GM04504 (cell line): ENCODE data around the gene EFCAB8.
"Not testable (repeated sequence)": the region's sequence is repeated elsewhere in the genome, so short reads cannot be mapped to it uniquely, and the experiment has no call there.

Experiments
- DNase-seq: peaks from one replicate; pipeline ENCODE4 v3.0.0-alpha.2; 2012; ENCODE audit warnings: low read depth

Gene EFCAB8

DNA sequence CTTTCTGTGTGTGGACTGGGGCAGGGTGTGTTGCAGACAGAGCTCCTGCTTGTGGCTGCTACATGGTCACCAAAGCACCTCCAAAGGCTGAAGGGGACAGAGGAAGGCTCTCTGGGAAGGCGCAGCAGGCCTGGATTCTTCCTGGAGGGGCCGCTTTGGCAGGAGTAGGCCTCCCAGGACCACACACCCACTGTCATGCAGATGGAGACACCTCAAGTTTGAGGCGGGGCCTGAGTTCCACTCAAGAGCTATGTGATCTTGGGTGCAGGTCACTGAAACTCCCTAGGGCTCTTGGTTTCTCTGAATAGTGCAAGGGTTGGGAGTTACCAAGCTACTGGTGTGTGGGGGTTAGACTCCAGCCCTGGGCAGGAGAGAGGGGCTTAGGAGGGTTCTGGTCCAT is 27.9 kb downstream of the EFCAB8 start:
- DNase-seq: no peak

DNA sequence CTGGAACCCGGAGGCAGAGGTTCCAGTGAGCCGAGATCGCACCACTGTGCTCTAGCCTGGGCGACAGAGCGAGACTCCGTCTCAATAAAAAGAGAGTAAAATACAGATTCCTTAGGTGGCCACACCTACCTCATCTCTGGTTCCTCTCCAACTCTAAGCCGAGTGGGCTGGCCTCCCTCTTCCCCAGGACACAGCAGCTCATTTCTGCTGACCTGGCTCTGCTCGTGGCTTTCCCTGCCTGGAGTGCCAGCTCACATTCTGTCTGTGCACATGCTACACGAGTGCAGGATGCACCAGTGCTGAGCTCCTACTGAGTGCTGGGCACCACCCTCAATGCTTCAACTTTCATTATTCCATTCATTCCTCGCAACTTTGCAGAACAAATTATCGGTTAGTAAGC is 28.8 kb downstream of the EFCAB8 start:
- DNase-seq: no peak

DNA sequence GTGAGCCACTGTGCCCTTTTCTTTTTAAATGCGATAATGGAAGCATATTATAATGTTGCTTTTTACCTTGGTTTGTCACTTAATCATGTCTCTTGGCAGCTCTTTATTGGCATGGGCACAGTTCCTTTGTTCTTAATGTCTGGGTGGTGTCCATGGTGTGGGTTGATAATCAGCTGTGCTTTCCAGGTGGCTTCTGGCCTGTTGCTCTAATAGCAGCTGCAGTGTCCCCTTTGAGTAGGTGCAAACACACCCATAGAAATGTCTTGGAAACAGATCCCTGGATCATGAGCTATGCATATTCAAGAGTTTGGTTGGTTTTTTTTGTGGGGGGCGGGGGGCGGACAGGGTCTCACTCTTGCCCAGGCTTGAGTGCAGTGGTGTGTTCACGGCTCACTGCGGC is 29.9 kb downstream of the EFCAB8 start:
- DNase-seq: no peak

DNA sequence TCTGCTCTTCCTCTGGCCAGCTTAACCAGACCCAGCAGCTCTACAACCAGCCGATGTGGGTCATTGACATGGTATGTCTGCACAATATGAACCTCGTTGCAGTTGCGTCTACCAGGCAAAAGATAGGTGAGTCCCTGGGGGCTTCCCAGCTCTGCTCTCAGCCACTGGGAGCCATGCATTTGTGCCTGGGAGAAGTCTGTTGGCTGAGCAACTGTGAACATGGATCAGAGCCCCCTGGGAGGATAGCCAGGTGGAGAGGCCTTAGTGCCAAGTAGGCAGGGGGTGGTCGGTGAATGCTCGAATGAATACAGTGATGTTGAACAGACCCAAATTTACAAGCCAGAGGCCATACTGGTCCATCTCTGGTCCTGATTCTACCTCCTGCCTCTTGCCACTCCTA is 30.6 kb downstream of the EFCAB8 start:
- no peak for DNase-seq

DNA sequence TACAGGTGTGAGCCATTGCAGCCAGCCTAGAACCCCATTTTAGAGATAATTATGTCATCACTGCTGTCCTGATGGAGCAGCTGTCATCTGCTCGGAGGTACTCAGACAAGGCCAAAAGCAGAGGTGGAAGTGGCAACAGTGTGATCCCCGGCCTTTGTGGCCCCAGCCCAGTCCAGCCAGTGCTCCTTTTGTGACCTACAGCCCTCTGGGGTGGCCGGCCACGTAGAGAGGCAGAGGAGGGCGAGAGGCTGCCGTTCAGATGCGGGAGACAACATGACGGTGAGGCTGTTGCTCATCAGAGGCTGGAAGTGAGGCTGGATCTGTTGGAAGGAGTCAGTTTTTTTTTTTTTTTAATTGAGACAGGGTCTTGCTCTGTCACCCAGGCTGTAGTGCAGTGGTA is 32.8 kb downstream of the EFCAB8 start:
- no peak for DNase-seq

DNA sequence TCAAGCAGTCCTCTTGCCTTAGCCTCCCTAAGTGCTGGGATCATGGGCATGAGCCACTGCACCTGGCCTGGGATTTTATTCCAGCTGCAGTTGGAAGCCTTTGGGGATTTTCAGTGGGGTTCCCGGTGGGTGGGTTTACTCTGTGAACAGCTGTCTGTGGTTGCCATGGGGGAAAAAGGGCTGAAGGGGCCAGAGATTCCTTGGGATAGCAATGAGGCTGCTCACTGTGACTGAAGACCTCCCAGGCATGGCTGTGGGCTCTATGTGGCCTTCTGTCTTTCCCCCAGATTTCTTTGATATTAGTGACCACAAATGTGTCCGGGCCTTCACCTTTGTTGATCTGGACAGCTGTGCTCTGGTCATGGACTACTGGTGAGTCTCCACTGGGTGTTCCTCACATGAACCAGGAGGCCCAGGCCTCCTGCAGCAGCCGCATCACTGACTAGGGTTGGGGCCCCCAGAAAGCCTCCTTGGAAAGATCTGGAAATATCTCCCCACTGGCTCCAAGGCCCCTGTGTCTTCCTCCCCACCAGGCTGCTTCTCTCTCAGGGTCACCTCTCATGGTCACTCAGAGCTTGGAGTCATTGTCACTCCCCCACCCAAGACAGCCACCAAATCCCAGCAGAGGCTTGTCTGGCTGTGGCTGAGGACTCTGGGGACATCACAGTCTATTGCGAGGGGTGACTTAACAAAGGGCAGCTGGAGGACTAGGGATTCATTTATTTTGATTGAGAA is 33.4 kb downstream of the EFCAB8 start:
- DNase-seq: no peak

DNA sequence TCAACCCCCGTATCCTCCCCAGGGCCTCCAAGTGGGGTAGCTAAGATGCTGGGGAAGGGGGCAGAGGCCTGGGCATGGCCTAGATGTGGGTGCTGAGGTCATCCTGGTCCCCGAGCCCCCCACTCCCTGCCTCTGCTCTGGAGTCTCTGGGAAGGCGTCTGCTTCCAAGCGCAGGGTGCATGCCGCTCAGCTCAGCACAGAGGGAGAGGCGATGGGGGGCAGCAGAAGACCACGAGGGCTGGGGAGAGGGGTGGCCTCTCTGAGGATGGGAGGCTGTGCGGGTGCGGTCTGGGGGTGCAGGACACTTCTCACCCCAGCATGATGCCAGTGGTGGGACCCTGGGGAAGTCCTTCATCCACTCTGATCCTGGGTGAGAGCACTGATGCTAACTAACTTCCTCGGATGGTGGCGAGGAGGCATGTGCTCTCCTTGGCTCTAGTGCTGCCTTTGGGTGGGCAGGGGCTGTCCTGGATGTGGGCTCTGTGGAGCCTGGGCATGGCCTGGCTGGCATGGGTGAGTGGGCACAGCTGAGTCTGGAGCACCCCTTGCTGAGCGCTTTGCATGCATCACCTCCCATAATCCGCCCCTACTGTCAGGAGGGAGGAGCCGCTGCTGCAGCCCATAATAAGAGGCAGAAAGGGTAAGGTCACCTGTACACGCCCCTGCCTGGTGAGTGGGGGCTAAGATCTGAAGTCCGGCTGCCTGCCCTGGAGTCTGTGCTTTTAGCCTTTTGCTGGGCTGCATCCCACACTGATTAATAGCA is 34.7 kb downstream of the EFCAB8 start:
- no peak for DNase-seq

DNA sequence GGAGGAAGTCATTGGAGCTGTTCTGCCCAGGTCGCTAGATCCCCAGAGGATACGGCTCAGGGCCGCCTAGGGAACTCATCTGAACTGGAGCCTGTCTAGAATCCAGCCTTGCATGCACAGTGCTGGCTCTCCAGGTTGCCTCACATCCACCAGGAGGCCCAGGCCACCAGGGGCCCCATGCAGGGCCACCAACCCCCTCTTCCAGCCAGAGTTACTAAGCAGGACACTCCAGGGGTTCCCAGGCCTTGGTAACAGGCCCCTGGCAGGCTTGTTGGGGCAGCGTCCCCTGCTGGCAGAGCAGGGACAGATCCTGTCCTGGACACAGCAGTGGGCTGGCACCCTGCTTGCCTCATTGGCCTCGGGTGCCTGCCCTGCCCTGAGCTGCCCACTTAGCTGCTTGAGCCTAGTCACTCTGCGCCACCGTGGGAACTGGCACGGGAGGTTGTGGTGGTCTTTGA is 35.3 kb downstream of the EFCAB8 start:
- no peak for DNase-seq

DNA sequence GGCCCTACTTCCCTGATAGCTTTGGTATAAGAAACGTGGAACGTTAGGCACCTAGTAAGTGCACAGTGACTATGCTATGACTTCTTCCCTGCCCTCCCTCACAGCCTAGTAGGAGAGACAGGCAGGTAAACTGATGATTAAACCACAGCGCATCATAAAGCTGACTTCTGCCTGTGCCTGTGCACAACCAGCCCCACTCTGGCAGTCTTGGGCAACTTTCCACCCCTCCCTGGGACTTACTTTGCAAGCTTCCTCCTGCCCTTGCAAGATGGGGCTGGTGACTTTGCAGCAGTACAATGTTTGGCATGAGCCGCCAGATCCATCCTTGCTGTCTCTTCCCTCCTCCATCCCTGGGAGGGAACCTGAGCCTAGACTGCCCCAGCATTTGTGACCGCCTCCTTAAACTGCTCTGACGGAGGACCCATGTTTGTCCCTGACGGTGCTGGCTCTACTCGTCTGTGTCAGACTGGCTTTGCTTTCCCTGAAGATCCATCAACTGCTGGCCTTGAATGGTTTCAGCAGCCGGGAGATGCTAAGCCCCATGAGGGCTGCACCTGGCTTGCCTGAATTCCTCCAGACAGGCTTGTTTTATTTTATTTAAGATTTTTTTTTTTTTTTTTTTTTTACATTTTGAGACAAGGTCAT is 36.1 kb downstream of the EFCAB8 start:
- no peak for DNase-seq

DNA sequence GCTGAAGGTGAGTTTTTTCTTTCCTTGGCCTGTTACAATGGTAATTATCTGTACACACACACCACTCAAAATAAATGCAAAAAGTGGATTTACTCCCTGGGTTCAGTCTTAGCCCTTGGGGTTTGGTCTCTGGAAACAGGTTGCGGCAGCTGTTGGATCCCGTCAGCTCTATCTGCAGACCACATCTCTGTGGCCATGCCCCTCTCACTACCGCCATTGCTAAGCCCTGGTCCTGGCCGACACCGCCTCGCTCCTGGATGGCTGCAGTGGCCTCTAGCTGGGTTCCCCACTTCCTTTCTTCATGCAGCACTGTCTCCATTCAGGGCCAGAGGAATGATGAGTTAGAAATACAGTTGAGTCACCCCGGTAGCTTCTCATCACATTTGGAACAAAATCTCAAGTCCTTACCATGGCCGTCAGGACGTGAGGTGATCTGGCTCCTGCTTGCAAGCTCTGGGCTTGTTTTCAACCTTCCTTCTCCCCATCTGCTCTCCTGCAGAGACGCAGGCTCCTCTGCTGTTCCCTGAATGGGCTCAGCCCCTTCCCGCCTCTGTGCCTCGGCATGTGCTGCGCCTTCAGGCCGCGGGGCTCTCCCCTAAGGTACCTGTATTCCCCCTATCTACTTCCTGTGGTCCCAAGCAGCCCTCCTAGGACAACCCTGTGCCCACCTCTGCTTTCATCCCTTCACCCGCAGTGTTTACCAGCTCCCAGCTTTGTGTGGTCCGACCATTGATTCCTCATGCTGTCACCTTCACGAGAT is 38.0 kb downstream of the EFCAB8 start:
- DNase-seq: no peak

DNA sequence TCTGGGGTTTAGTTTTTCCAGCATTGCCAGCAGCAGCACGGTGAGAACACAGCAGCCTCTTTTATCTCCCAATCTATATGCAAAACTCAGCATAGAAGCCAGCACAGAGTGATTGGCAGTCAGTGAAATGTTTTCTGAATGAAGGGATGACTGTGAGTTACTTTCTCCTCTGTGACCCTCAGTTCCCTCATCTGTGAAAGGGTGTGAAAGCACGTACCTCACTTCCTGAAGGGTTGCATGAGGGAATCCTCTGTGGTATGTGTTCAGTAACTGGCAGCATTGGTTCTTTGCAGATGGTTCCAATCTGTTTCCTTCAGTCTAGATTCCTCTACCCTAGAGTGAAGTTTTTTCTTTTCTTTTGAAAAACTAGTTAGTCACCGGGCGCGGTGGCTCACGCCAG is 40.0 kb downstream of the EFCAB8 start:
- peak; percentile 81 for DNase-seq

DNA sequence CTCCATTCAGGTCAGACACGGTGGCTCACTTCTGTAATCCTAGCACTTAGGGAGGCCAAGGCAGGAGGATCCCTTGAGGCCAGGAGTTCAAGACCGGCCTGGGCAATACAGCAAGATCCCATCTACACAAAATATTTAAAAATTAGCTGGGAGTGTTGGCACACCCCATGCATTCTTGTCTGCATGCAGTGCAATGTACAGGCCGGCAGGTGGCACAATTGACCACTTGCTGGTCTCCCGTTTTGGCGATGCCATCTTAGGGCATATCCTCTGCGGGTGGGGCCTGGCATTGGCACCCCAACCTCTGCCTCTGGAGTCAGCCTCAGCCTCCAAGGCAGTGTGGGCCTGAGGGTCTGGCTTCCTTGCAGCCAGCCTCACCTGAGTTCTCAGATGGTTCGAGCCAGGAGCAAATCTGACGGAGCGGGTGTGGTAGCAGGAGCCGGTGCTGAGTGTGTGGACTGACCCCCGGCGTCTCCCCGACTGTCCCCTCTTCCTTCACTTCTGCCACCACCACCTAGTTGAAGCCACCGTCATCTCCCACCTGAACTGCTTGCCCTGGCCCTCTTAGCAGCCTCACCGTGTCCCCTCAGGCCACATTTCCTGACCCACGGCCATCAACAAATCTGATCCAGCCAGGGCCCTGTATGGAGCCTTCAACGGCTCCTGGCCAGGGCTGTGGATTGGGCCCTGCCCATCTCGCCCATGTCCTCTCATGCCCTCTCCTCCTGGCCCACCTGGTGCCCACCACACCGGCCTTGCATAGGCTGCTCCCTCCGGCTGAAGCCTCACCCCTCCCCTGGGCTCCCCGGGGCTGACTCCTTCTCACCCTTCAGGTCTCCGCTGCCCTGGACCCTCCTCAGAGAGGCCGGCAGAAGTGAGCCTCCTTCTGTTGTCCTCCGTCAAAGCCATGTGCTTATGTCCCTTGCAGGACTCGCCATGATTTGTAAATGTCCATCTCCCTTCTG is 44.0 kb downstream of the EFCAB8 start:
- peak; percentile 12 for DNase-seq

DNA sequence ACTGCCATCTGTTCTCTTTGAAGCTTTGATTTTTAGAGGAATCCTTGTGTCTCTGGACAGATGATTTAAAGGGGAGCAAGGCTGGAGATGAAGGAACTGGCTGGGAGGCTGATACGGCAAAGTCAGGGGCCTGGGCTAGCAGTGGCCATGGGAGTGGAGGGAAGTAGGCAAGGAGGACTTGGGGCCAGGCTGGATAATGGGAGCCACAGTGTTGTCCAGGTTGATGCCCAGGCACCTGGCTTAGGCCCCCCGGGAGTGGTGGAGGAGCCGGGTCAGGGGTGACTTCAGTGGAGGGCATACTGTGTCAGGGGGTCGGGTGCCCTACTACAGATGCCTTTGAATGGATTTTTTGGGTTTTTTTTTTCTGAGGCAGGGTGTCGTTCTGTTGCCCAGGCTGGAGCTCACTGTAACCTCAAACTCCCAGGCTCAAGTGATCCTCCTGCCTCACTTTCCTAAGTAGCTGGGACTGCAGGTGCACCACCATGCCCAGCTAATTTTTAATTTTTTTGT is 45.0 kb downstream of the EFCAB8 start:
- no peak for DNase-seq

DNA sequence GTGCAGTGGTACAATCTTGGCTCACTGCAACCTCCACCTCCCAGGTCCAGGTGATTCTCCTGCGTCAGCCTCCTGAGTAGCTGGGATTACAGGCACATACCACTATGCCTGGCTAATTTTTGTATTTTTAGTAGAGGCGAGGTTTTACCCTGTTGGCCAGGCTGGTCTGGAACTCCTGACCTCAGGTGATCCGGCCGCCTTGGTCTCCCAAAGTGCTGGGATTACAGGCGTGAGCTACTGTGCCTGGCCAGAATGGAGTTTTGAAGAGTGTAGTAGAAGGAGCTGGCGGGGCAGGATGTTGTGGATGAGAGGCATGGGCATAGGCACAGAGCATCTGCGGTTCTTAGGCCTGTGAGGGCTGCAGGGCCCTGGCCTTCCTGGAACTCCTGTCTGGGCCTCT is 46.0 kb downstream of the EFCAB8 start:
- DNase-seq: not testable (repeated sequence)

DNA sequence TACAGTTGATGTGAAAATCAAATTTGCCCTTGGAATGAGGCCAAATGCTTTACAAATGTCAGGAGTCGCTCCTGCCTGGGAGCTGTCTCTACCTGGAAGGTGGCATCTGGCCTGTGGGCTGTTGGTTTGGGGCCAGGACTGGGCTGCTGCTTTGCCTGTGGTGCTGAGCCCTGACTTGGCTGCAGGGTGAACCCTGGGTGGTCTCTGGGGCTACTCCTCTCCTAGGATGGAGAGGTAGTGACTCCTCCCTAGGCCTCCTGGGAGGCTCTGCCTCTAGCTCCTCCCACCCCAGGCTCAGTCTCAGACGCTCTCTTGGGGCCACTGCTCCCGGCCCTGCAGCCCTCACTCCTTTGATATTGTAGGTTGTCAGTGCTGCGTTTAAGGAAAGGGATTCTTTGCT is 47.5 kb downstream of the EFCAB8 start:
- DNase-seq: no peak

DNA sequence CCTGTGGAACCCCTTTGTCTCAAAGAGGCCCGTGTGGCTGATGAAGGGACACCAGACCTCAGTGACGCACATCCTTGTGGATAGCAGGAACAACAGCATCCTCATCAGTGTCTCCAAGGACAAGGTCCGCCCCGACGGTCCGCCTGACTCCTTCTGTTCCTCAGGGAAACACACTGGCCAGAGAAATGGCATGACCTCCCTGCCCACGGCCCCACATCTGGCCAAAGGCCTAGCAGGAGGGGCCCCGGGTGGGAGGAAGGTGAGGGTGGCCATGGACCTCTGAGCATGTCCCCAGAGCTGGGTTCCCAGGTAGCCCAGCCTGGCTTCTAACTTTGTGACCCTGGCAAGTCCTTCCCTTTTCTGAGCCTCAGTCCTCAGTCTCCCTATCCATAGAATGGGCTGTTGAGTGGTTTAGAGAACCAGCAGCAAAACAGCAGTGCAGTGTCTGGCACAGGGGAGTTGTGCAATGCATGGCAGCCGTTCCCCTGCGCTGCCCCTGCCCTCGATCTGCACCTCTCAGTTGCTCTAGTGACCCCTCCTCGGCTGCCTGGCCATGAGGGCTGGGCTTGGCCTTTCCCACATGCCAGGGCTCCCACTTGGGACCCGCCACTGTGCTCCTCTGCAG is 48.3 kb downstream of the EFCAB8 start:
- no peak for DNase-seq

DNA sequence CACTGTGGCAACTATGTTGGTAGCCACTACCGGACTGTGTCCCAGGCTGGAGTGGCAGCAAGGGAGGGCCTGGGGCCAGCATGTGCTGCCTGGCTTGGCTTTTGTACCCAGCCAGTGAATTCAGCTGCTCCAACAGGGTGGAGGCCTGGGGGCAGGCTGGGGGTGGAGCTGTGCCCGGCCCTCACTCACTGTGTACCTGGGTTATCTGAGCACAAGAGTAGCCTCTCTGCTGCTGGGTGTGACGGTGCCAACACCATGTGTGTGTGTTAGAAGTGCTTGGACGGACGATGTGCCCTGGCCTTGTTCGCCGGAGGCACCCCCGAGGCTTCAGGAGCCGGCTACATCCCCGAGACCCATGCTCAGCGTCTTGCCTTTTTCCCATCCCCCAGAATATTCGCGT is 49.2 kb downstream of the EFCAB8 start:
- DNase-seq: no peak

DNA sequence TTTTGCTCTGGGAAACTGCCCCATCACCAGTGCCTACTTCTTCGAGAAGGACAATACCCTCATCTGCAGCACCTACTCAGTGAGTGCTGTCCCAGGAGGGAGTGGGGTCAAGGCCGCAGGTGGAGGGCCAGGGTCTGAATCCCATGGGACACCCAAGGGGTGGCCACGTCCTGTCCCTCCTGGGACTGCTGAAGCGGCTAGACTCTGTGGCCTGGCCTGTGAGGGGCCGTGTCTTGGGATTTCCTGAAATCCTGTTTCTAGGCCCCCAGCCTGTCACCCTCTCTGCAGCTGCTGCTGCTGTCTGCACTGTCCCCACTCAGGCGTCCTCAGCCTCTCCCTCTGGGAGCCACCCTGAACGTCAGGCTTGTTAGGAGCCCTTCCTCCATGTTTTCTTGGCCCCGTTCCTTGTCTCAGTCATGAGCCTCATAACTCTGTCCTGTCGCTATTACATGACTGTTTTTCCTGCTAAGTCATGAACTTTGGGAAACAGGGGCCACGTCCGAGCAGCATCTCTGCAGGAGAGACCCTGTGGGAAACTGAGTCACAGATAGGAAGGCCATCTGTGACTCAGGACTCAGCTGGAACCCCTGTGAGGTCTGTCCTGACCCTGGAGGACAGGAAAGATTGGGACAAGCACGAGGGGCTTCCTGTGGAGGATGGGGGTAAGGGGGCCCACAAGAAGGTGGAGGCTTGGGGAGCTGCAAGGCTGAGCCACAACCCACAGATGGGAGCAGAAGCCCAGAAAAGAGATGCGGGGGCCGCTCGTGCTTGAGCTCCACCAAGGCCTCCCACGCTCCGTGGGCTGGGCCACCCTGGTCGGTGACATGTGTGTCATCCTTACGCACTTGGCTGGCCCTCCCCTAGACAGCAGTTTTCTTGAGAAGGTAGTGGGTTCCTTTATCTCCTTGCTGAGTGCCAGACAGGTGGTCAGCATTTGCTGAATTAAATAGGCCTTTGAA is 49.9 kb downstream of the EFCAB8 start:
- DNase-seq: no peak

DNA sequence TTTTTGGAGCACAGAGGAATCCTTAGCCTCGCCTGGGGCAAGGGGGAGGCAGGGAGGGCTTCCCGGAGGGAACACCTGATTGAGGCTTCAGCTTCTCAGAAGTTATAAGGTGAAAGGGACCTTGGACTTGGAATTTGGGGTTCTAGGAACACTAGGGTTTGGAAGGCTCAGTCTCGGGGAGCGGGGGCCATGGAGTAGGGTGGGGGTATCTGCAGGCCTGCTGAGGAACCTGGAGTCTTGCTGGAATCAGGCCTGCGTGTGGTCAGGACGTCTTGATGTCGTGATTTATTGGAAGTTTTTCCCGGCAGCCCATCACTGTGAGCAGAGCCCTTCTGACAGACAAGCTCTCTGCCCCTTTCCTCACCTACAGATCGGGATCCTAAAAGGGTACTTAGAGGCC is 50.7 kb downstream of the EFCAB8 start:
- DNase-seq: no peak
